GM11168 (cell line): ENCODE measurements around the gene CLASP2.

ENCODE experiments used
- in situ Hi-C: fragments of 300-500 bp; cut with MboI; formaldehyde crosslinking; loops from one replicate; pipeline ENCODE4 v1.12.0; 2022; ENCODE audit warnings: low sequenced_read_pairs; ENCODE audit not compliant: unreplicated experiment

The CLASP2 gene

GRCh38 chr3:33577173-33577572 is 140.9 kb downstream of the CLASP2 start:
- in situ Hi-C loops = no loop called here

GRCh38 chr3:33575311-33575710 is 142.7 kb downstream of the CLASP2 start:
- in situ Hi-C loops = no loop called here

GRCh38 chr3:33557829-33558228 is 160.2 kb downstream of the CLASP2 start:
- in situ Hi-C loops = no loop called here

DNA sequence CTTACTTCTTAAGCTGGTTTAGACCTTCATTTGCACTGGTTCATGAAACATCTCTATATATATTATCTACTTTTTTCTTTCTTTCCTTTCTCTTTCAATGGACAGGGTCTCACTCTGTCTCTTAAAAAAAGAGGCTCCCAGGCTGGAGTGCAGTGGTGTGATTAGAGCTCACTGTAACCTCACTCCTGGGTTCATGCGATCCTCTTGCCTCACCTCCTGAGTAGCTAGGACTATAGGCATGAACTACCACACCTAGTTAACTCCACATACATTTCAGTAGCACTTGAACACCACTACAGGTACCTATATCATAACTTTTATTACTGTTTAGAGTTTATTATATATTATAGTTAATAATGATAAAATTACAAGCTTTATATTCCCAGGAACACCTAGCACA is 160.8 kb downstream of the CLASP2 start:
- in situ Hi-C loops = no loop called here

- in situ Hi-C loops = no loop called here
Observed at GRCh38 chr3:33547101-33547500, 171.0 kb downstream of the CLASP2 start.

- in situ Hi-C loops = no loop called here
Observed at GRCh38 chr3:33544126-33544525, 173.9 kb downstream of the CLASP2 start.

DNA sequence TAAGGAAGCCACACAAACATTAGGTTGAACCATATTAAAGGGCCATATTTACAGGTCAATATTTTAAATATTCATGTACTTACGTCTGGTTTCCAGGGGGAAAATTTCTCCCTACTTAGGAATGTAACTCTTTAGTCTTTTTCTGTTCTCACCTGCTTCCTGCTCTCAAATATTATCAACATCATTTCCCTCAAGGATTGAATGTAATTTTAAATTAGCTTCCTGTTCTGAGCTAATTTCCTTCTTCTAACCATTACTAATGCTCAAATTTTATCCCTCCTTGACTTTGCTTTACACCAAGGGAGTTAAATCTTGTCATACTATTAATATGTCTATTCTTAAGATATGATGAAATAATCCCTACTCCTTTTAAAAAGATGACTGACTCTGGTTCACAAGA is 174.5 kb downstream of the CLASP2 start:
- in situ Hi-C loops = no loop called here

DNA sequence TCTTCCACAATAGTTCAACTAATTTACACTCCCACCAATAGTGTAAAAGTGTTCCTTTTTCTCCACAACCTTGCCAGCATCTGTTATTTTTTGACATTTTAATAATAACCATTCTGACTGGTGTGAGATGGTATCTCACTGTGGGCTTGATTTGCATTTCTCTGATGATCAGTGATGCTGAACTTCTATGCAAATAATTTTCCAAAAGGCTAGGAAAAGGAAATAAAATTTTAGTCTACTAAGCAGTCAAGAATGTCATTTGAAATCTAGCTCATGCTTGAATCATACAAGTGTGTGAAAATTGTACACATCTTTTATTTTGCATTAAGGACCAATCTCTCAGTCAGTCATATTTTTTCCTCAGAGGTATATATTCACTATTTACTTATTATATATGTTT is 176.1 kb downstream of the CLASP2 start:
- in situ Hi-C loops = no loop called here

GRCh38 chr3:33538678-33539339 is 179.2 kb downstream of the CLASP2 start:
- in situ Hi-C loops = no loop called here

- in situ Hi-C loops = no loop called here
Observed at GRCh38 chr3:33537133-33537532, 180.9 kb downstream of the CLASP2 start.

GRCh38 chr3:33526787-33527186 is 191.3 kb downstream of the CLASP2 start:
- in situ Hi-C loops = no loop called here

DNA sequence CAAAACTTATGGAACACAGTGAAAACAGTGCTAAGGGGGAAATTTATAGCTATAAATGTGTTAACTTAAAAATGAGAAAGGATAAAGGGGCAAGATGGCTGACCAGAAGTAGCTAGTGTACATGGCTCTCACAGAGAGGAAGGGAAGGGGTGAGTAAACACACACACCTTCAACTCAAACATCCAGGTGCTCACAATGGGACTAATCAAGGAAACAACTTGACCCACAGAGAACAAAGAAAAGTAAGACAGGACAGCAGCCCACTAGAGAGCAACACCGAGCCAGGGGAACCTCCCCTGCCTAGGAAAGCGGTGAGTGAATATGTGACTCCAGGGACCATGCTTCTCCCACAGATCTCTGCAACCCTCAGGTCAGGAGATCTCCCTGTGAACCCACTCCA is 192.8 kb downstream of the CLASP2 start:
- in situ Hi-C loops = no loop called here

DNA sequence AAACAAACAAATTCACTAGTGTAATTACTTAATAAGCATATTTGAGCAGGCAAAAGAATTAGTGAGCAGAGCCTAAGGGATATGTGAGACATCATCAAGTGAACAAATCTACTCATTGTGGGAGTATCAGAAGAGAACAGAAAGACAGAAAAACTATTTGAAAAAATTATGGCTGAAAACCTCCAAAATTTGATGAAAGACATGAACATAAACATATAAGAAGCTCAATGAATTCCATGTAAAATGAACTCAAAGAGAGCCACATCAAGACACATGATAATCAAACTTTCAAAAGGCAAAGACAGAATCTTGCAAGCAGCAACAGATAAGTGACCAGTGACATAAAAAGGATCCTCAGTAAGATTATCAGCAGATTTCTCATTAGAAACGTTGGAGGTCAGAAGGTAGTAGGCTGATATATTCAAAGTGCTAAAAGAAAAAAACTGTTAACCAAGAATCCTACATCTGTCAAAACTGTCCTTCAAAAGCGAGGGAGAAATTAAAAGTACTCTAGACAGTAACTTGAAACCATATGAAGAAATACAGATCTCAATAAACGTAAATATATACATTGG is 194.9 kb downstream of the CLASP2 start:
- in situ Hi-C loops = no loop called here

- in situ Hi-C loops = no loop called here
Observed at GRCh38 chr3:33521736-33522135, 196.3 kb downstream of the CLASP2 start.

DNA sequence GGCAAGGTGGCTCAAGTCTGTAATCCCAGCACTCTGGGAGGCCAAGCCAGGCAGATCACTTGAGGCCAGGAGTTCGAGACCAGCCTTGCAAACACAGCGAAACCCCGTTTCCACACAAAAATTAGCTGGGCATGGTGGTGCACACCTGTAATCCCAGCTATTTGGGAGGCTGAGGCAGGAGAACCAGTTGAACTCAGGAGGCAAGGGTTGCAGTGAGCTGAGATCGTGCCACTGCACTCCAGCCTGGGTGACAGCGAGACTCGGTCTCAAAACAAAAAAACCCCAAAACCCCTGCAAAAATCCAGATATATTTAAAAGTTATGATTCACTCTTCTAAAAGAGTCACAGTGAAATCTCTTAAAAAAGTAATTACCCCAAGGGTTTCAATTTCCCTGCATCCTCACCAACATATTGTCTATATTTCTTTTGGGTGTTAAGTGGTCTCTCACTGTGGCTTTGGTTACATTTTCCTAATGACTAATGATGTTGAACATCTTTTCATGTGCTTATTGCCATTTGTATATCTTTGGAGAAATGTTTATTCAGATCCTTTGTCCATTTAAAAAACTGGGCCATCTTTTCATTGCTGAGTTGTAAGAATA is 204.7 kb downstream of the CLASP2 start:
- in situ Hi-C loops = no loop called here

GRCh38 chr3:33505027-33505426 is 213.0 kb downstream of the CLASP2 start:
- in situ Hi-C loops = no loop called here

GRCh38 chr3:33496449-33496848 is 221.6 kb downstream of the CLASP2 start:
- in situ Hi-C loops = no loop called here

GRCh38 chr3:33491721-33492120 is 226.3 kb downstream of the CLASP2 start:
- in situ Hi-C loops = no loop called here

GRCh38 chr3:33490641-33491241 is 227.3 kb downstream of the CLASP2 start:
- in situ Hi-C loops = no loop called here

DNA sequence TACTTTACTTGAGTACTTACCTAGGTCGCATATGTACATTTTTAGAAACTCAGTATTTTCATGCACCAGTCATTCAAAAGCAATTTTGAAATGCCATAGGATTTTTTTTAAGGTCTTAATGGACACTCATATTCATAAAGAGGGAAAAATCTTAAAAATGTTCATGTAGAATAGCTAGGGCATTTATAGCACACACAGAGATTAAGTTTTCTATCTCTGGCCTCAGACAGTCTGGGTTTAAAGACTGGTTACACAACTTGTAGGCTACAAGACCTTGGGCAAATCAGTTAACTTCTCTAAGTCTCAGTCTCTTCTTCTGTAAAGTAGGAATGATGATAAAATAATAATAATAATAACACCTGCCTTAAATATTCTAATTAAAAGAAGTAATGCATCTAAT is 229.4 kb downstream of the CLASP2 start:
- in situ Hi-C loops = no loop called here

DNA sequence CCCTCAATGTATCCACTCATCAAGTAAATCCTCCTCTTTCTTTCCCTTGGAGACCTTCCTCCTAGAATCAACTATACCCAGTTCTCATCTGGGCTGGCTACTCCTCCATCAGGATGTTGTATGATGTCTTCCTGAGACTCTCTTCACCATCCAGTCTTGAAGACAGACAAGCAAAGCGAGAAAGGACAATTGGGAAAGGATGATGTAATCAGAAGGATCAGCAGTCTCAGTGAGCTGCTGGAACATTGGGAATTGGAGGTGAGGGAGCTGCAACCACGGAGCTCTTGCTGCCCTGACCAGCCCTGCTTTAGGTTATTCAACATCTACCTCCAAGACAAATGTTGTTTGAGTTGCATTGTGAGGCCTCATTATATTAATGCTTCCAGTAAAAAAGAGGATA is 229.8 kb downstream of the CLASP2 start:
- in situ Hi-C loops = no loop called here

DNA sequence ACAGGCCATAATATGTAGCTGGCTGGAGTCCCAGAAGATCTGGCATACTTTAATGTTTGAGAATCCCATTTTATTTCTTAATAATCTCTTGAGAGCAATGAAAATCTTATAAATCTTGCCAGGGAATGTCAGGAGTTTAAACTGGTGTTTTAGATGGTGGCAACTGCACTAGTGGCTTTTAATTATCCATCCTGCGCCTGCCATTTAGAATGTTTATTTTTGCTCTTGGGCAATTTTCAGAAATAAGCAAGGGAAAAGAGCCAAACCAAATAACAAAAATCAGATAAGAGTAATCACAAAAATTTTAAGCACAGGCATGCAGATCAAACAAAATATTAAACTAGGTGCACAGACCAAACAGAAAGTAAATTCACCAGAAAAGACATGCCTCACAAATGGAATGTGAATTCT is 235.9 kb downstream of the CLASP2 start:
- in situ Hi-C loops = no loop called here
